ENCODE results near the gene HAND2. TPM values are rescaled to one million over a fixed set of nuclear protein-coding genes. Genes with fewer than 3 reads are reported as not detected.

The HAND2 gene
- polyA plus RNA-seq, 1 experiment, result 2.4 TPM

- CTCF ChIA-PET, result no interaction called here
- H3K9me3 ChIP-seq (ENCODE audit: control insufficient read depth, insufficient read depth, low read length), result no peaks in the 10 kb centered on the region
- POLR2A ChIA-PET, result no interaction called here
- no peak for DNase-seq (ENCODE audit: low read depth, low spot score)
- H3K4me3 ChIP-seq (ENCODE audit: low read depth, low read length), result no peak overlapping the region
- H3K27me3 ChIP-seq (ENCODE audit: control insufficient read depth, insufficient read depth, low read length), result no peaks in the 10 kb centered on the region
- no peak overlapping the region for H3K27ac ChIP-seq (ENCODE audit: low read depth, low read length)
- no peak for TF ChIP-seq CTCF (IDR thresholded peaks at IDR 0.05; ENCODE audit: low read depth, low read length)
Observed at GRCh38 chr4:173573725-173574124, 43.7 kb upstream of the HAND2 start.

- no peak for DNase-seq (ENCODE audit: low read depth, low spot score)
- POLR2A ChIA-PET, result no interaction called here
- Histone ChIP-seq H3K27me3 (ENCODE audit: control insufficient read depth, insufficient read depth, low read length) (no peaks in the 10 kb centered on the region), H3K9me3 (ENCODE audit: control insufficient read depth, insufficient read depth, low read length) (no peaks in the 10 kb centered on the region), H3K4me3 (ENCODE audit: low read depth, low read length) (no peak overlapping the region), H3K27ac (ENCODE audit: low read depth, low read length) (no peak overlapping the region)
- TF ChIP-seq CTCF (IDR thresholded peaks at IDR 0.05; ENCODE audit: low read depth, low read length), result no peak
- CTCF ChIA-PET, result no interaction called here
Observed at GRCh38 chr4:173573286-173573685, 43.3 kb upstream of the HAND2 start.

GRCh38 chr4:173572493-173573129, 42.6 kb upstream of the HAND2 start:
- Histone ChIP-seq H3K9me3 (ENCODE audit: control insufficient read depth, insufficient read depth, low read length) (no peaks in the 10 kb centered on the region), H3K4me3 (ENCODE audit: low read depth, low read length) (no peak overlapping the region), H3K27me3 (ENCODE audit: control insufficient read depth, insufficient read depth, low read length) (no peaks in the 10 kb centered on the region), H3K27ac (ENCODE audit: low read depth, low read length) (no peak overlapping the region)
- TF ChIP-seq CTCF (IDR thresholded peaks at IDR 0.05; ENCODE audit: low read depth, low read length), result no peak
- CTCF ChIA-PET, result no interaction called here
- POLR2A ChIA-PET, result no interaction called here
- DNase-seq (ENCODE audit: low read depth, low spot score), result no peak

GRCh38 chr4:173571620-173572019, 41.6 kb upstream of the HAND2 start:
- POLR2A ChIA-PET, result no interaction called here

GRCh38 chr4:173565281-173565680, 35.3 kb upstream of the HAND2 start:
- CTCF ChIA-PET, result no interaction called here
- DNase-seq (ENCODE audit: low read depth, low spot score), result no peak
- no peak overlapping the region for H3K27ac ChIP-seq (ENCODE audit: low read depth, low read length)

More at GRCh38 chr4:173571620-173572019, 41.6 kb upstream of the HAND2 start:
- Histone ChIP-seq H3K9me3 (ENCODE audit: control insufficient read depth, insufficient read depth, low read length) (no peaks in the 10 kb centered on the region), H3K4me3 (ENCODE audit: low read depth, low read length) (no peak overlapping the region), H3K27ac (ENCODE audit: low read depth, low read length) (no peak overlapping the region), H3K27me3 (ENCODE audit: control insufficient read depth, insufficient read depth, low read length) (no peaks in the 10 kb centered on the region)
- no peak for DNase-seq (ENCODE audit: low read depth, low spot score)
- no peak for TF ChIP-seq CTCF (IDR thresholded peaks at IDR 0.05; ENCODE audit: low read depth, low read length)
- CTCF ChIA-PET, result no interaction called here

More at GRCh38 chr4:173565281-173565680, 35.3 kb upstream of the HAND2 start:
- Histone ChIP-seq H3K9me3 (ENCODE audit: control insufficient read depth, insufficient read depth, low read length) (no peaks in the 10 kb centered on the region), H3K27me3 (ENCODE audit: control insufficient read depth, insufficient read depth, low read length) (no peaks in the 10 kb centered on the region), H3K4me3 (ENCODE audit: low read depth, low read length) (no peak overlapping the region)
- TF ChIP-seq CTCF (IDR thresholded peaks at IDR 0.05; ENCODE audit: low read depth, low read length), result no peak
- POLR2A ChIA-PET, result no interaction called here

Measured in AG04450 (cell line).